ENCODE data around the gene GYS2. TPM values are rescaled to one million over a fixed set of nuclear protein-coding genes. Genes with fewer than 3 reads are reported as not detected.

Gene GYS2
- total and polyA plus RNA-seq, 5 experiments from 2014 or later, result 0.31 TPM; not detected in 4

DNA sequence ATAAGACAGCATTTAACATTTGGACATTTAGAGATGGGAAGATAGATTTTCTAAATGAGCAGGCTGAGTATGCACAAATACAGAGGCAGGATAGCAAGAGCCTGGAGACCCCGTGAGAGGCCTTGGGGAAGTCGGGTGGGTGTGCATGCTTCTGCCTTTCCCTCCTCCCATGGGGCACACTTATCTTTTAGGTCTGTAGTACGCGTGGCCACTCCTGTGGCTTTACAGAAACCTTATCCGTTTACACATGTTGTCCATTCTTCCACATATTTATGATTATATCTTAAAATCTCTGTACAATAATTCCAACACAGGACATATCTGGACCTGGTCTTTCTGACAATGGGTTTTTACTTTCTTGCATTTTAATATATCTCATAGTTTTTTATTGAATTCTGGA, 33.6 kb downstream of the GYS2 start:
- DNase-seq (no peak), ATAC-seq (no peak)
- peaks cover 0 to 2% (median 0%) of the 10 kb centered on the region in 9 donors for H3K9me3 Mint-ChIP-seq
- H3K36me3 Mint-ChIP-seq, result peaks cover 0 to 7% (median 4%) of the 10 kb centered on the region in 3 donors
- no peak overlapping the region for H3K27ac Mint-ChIP-seq
- no peaks in the 10 kb centered on the region for H3K4me1 Mint-ChIP-seq
- H3K27me3 Mint-ChIP-seq, result peaks cover 0 to 1% (median 0%) of the 10 kb centered on the region in 5 donors
- POLR2A ChIA-PET, result no interaction called here
- H3K4me3 Mint-ChIP-seq, result no peak overlapping the region

DNA sequence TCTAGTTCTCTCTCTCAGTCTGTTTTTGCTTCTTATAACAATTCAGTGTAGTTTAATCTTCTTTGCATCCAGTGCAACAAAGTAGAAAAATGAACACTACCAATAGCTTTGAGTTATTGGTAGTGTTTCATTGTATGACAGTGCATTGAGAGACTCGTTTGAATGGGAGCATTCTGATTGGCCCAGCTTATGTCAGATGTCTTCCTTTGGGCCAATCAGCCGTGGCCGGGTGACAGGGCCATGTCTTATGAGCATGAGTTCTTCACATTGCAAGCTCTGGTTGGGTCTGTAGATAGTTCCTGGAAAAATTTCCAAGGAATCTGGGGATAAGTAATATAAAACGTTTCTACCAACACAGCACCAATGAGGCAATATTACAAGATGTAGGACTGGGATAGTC, 36.5 kb downstream of the GYS2 start:
- POLR2A ChIA-PET, result no interaction called here
- Mint-ChIP-seq H3K4me3 (no peak overlapping the region), H3K27me3 (peaks cover 0 to 1% (median 0%) of the 10 kb centered on the region in 5 donors), H3K4me1 (no peaks in the 10 kb centered on the region), H3K27ac (no peak overlapping the region), H3K9me3 (peaks cover 0 to 2% (median 0%) of the 10 kb centered on the region in 9 donors), H3K36me3 (peaks cover 0 to 7% (median 4%) of the 10 kb centered on the region in 3 donors)
- DNase-seq (no peak), ATAC-seq (no peak)

DNA sequence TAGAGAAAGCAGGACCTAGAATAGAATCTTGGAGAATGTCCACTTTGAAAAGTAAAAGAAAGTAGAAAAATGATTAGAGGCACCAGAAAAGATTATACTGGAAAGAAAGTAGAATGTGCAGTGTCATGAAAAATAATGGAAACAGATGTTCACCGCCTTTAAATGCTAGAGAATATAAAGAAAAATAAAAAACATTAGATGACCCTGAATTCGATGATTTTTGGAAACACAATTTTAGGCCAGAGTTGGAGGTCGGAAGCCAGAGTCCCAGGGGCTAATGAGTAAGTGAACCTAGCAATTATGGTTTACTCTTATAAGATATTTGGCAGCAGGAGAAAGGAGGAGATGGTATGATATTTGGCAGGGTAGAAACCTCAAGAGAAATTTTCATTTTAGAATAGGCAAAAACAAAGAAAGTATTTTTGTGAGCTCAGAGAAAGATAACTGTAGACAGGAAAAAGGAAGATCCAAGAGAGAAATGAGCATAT, 37.7 kb downstream of the GYS2 start:
- Mint-ChIP-seq H3K27me3 (peaks cover 0 to 1% (median 0%) of the 10 kb centered on the region in 5 donors), H3K27ac (no peak overlapping the region), H3K9me3 (peaks cover 0 to 2% (median 0%) of the 10 kb centered on the region in 9 donors), H3K4me1 (no peaks in the 10 kb centered on the region), H3K4me3 (no peak overlapping the region), H3K36me3 (peaks cover 0 to 5% (median 4%) of the 10 kb centered on the region in 3 donors)
- POLR2A ChIA-PET, result interaction anchor here (0.7 kb wide), 1 partner anchor 15 kb away, joined by 3 read pairs; no protein-coding TSS in a partner anchor
- DNase-seq, result no peak
- no peak for ATAC-seq

DNA sequence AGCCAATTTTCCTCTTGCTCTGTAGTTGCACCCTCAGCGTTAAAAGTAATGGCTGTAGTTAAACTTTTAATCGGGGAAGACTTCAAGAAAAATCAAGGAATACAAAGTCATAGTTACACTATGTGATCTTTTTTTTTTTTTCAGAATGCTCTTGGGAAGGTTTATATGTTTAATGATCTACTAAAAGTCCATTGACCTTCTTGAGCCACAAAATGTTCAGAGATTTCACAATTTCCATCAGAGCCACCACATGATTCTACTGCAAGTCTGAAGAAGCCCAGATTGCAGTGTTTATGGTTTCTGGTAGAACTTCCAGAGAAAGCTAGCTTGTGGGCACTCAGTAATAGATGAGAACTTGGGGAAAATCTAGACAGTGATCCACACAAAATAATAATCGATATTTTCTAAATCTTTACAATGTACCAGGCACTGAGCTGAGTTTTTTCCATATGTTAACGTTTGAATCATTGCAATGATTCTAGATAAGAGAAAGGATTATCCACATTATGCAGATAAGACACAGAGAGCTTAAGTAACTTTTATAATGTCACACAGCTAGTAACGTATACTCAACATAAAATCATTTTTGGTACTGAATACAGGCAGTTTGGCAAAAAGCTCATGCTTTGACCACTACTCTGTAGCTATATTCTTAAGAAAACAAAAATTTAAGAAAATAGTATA, 38.3 kb downstream of the GYS2 start:
- DNase-seq (no peak), ATAC-seq (no peak)
- peaks cover 0 to 1% (median 0%) of the 10 kb centered on the region in 5 donors for H3K27me3 Mint-ChIP-seq
- POLR2A ChIA-PET, result interaction anchor here (0.7 kb wide), 1 partner anchor 14 kb away, joined by 3 read pairs; no protein-coding TSS in a partner anchor
- H3K9me3 Mint-ChIP-seq, result peaks cover 0 to 2% (median 0%) of the 10 kb centered on the region in 9 donors
- no peak overlapping the region for H3K4me3 Mint-ChIP-seq
- no peaks in the 10 kb centered on the region for H3K4me1 Mint-ChIP-seq
- H3K27ac Mint-ChIP-seq, result no peak overlapping the region
- peaks cover 0 to 5% (median 4%) of the 10 kb centered on the region in 3 donors for H3K36me3 Mint-ChIP-seq

DNA sequence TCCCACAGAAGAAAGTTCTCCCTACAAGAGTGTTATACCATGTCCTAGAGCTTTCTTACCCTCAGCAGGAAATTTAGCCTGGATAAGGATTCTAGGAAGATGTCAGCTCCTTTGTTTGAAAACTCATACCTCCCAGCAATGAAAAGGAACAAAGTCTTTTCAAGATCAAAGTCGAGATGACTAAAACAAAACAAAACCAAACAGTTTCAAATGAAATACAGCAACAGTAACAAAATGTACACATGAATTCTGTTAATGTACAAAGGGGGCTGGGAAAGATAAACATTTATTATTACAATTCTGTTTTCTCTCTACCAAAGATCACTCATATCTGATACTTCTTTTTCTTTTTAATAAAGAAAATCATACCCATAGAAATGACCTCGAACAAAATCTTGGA, 41.8 kb downstream of the GYS2 start:
- H3K4me1 Mint-ChIP-seq, result peaks cover 0 to 2% (median 0%) of the 10 kb centered on the region in 4 donors
- no peak for ATAC-seq
- H3K4me3 Mint-ChIP-seq, result no peak overlapping the region
- no peaks in the 10 kb centered on the region for H3K9me3 Mint-ChIP-seq
- no peak for DNase-seq
- no peak overlapping the region for H3K27ac Mint-ChIP-seq
- H3K27me3 Mint-ChIP-seq, result peaks cover 0 to 1% (median 0%) of the 10 kb centered on the region in 5 donors
- POLR2A ChIA-PET, result no interaction called here
- no peaks in the 10 kb centered on the region for H3K36me3 Mint-ChIP-seq

DNA sequence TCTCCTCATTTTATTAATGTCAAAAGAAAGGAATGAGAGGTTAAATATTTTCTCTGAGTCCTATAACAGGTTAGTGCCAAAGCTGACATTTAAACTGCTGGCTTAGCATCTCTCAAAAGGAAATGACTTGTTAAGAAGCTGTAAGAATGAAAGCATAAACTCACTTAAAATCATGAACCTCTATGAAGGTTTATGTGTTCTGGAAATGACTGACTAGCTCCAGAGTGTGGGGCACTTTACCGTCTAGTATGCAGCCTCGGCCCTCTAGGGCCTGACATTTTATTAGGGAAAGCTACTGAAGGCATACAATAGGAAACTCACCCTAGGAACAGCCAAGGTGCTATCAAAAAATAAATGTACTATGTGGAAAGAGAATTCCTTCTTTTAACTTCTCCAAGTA, 43.5 kb downstream of the GYS2 start:
- peaks cover 0 to 5% (median 3%) of the 10 kb centered on the region in 3 donors for H3K36me3 Mint-ChIP-seq
- no peaks in the 10 kb centered on the region for H3K9me3 Mint-ChIP-seq
- ATAC-seq (no peak), DNase-seq (no peak)
- H3K4me1 Mint-ChIP-seq, result peaks cover 0 to 2% (median 0%) of the 10 kb centered on the region in 4 donors
- no peaks in the 10 kb centered on the region for H3K27me3 Mint-ChIP-seq
- POLR2A ChIA-PET, result no interaction called here
- H3K27ac Mint-ChIP-seq, result no peak overlapping the region
- H3K4me3 Mint-ChIP-seq, result no peak overlapping the region

DNA sequence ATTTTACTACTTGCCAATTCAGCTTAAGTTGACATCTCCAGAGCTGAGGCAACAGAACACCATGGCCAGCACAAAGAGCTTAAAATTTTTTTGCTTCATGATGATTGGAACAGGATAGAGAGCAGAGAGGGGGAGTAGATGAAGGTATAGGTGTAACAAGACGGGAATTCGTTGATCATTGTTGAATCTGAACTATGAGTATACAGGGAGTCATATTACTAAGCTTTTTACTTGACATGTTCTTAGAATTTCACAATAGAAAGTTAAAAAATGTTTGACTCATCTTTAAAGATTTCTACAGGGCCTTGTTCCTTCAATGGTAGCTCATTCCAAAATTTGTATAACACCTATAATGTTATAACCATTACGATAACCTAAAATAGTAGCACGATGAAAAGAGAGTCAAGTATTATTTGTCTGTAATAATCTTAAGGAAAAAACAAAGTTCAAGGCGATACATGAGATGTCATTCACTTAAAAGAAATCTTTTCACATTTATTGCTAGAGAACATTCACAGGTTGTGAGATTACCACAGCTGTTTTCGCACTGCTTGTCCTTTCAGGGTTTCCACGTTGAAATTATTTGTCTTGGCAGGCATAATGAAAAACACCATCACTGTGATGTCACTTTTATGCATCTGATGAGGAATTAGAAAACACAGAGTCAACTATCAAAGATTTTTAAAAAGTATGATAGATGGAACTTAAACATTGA, 44.6 kb downstream of the GYS2 start:
- no peak overlapping the region for H3K4me3 Mint-ChIP-seq
- H3K27me3 Mint-ChIP-seq, result no peaks in the 10 kb centered on the region
- ATAC-seq, result no peak
- no peak overlapping the region for H3K27ac Mint-ChIP-seq
- POLR2A ChIA-PET, result no interaction called here
- peaks cover 0 to 5% (median 3%) of the 10 kb centered on the region in 3 donors for H3K36me3 Mint-ChIP-seq
- H3K4me1 Mint-ChIP-seq, result peaks cover 0 to 2% (median 0%) of the 10 kb centered on the region in 4 donors
- no peak for DNase-seq
- H3K9me3 Mint-ChIP-seq, result no peaks in the 10 kb centered on the region

DNA sequence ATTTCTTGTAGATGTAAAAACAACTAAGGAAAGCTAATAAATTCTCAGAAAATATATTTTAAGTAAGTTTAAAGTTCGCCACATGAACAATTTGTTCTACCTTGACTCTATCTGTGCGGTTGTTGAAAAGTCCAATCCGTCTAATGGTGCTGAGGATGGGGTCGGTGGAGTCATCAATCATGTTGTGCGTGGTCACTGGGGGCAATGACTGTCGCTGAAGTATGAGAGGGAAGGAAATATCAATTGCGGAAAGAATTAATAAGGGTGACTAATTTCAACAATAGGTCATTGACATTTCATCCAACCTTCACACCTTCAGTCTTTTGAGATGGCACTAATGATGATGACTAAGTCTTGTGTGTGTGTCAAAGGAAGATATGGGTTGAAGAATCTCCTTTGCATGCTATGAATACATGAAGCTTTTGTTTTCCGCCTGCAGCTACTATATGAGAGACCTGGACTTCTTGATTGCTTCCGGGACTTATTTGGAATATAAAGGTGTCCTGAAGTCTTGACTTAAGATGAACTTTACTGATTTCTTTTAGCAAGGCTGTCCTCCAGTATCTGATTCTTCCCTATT, 46.5 kb downstream of the GYS2 start:
- POLR2A ChIA-PET, result interaction anchor here (0.6 kb wide), 1 partner anchor 80 kb away, joined by 3 read pairs; no protein-coding TSS in a partner anchor
- no peak for DNase-seq
- H3K4me1 Mint-ChIP-seq, result peaks cover 0 to 2% (median 0%) of the 10 kb centered on the region in 4 donors
- H3K27ac Mint-ChIP-seq, result no peak overlapping the region
- H3K9me3 Mint-ChIP-seq, result peaks cover 0 to 4% (median 0%) of the 10 kb centered on the region in 9 donors
- H3K27me3 Mint-ChIP-seq, result no peaks in the 10 kb centered on the region
- ATAC-seq, result no peak
- H3K4me3 Mint-ChIP-seq, result no peak overlapping the region
- peaks cover 0 to 5% (median 3%) of the 10 kb centered on the region in 3 donors for H3K36me3 Mint-ChIP-seq

DNA sequence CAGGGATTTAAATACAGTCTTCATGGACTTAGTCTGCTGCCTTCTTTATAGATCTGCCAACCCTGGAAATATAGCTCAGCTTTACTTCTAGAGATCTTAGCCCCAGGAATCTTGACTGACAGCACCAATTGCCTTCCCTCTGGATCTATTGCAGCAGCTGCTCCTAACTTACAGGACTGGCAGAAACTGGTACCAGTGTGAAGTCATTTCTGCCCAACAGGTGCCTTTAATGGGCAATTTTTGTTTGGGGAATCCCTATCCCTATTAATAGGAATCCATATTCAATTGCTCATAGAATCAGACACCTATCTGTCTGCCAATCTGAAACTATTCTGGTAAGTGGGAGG, 51.3 kb downstream of the GYS2 start:
- Mint-ChIP-seq H3K27ac (peak overlapping the region in 1 of 10 donors; percentile 66), H3K9me3 (peaks cover 0 to 4% (median 0%) of the 10 kb centered on the region in 9 donors), H3K27me3 (no peaks in the 10 kb centered on the region), H3K36me3 (peaks cover 0 to 5% (median 3%) of the 10 kb centered on the region in 3 donors), H3K4me3 (no peak overlapping the region), H3K4me1 (no peaks in the 10 kb centered on the region)
- no peak for ATAC-seq
- POLR2A ChIA-PET, result no interaction called here
- no peak for DNase-seq

DNA sequence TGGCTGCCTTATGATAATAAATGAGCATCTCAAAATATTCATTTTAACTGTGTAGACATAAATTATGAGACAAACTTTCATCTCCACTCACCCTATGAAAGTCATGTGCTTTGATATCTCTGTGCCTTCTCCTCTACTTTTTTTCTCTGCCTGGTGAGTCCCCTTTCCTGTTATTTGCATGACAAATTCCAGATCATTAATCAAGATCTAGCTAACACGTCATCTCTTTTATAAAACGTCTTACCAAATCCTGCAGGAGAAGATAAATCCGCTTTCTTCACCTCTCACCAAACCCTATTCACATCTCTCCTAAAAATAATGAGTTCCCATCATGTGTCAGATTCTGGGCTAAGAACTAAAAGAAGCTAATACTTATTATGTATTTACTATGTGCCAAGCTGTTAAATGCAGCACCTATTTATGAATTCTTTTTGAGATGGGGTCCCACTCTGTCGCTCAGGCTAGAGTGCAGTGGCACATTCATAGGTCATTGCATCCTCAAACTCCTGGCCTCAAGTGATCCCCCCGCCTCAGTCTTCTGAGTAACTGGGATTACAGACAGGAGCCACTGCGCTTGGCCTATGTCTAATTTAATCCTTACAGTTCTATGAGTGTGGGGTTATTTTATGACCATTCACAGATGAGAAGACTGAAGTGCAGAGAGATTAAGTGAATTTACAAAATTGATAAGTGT, 51.9 kb downstream of the GYS2 start:
- H3K4me1 Mint-ChIP-seq, result no peaks in the 10 kb centered on the region
- H3K4me3 Mint-ChIP-seq, result no peak overlapping the region
- DNase-seq, result no peak
- H3K27me3 Mint-ChIP-seq, result no peaks in the 10 kb centered on the region
- ATAC-seq, result no peak
- peak overlapping the region in 2 of 10 donors; percentile 7 to 66 for H3K27ac Mint-ChIP-seq
- peaks cover 0 to 4% (median 0%) of the 10 kb centered on the region in 9 donors for H3K9me3 Mint-ChIP-seq
- POLR2A ChIA-PET, result interaction anchor here (0.6 kb wide), 1 partner anchor 14 kb away, joined by 3 read pairs; no protein-coding TSS in a partner anchor
- peaks cover 0 to 5% (median 3%) of the 10 kb centered on the region in 3 donors for H3K36me3 Mint-ChIP-seq

DNA sequence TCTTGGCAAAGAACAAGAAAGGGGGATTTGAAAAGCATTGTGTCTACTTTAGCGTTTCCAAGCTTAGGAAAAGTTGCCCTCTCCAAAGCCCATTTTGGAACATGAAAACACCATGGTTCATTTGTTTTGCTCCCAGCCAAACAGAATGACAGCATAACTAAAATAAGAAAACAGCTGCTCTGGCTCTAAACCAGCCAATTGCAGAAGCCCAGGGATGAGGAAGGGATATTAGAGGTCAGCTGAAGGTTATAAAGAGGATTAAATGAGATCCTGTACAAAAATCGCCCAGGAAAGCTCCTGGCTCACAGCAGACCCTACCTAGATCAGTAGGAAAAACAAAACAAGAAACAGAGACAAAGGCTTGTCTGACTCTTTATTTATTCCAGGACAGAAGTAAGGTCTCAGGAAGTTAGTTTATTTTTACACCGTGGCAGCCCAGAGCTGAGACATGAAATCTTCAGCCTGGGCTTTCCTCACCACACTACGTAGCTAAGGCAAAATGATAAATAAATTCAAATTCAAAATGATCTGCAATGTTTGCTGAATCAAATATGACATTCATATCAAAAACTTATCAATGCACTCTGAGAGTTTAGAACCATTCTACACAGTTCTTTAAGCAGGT, 52.7 kb downstream of the GYS2 start:
- H3K27me3 Mint-ChIP-seq, result no peaks in the 10 kb centered on the region
- ATAC-seq (no peak), DNase-seq (no peak)
- H3K4me1 Mint-ChIP-seq, result no peaks in the 10 kb centered on the region
- no peak overlapping the region for H3K27ac Mint-ChIP-seq
- peaks cover 0 to 4% (median 0%) of the 10 kb centered on the region in 9 donors for H3K9me3 Mint-ChIP-seq
- peaks cover 0 to 4% (median 3%) of the 10 kb centered on the region in 3 donors for H3K36me3 Mint-ChIP-seq
- H3K4me3 Mint-ChIP-seq, result no peak overlapping the region
- POLR2A ChIA-PET, result interaction anchor here (0.6 kb wide), 1 partner anchor 15 kb away, joined by 3 read pairs; no protein-coding TSS in a partner anchor

DNA sequence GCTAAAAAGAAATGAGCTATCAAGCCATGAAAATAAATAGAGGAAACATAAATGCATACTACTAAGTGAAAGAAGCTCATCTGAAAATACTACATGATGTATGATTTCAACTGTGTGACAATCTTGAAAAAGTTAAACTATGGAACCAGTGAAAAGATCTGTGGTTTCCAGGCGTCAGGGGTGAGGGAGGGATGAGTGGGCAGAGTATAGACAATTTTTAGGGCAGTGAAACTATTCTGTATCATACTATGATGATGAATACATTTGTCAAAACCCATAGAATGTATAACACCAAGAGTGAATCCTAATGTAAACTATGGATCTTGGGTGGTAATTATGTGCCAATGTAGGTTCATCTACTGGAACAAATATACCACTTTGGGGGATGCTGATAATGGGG, 57.2 kb downstream of the GYS2 start:
- Mint-ChIP-seq H3K27ac (no peak overlapping the region), H3K4me1 (peaks cover 0 to 2% (median 0%) of the 10 kb centered on the region in 4 donors), H3K4me3 (no peak overlapping the region), H3K36me3 (no peaks in the 10 kb centered on the region), H3K9me3 (no peaks in the 10 kb centered on the region), H3K27me3 (peaks cover 0 to 16% (median 0%) of the 10 kb centered on the region in 5 donors)
- POLR2A ChIA-PET, result no interaction called here
- no peak for DNase-seq
- no peak for ATAC-seq
